ENCODE measurements around the gene SPATA18.

DNA sequence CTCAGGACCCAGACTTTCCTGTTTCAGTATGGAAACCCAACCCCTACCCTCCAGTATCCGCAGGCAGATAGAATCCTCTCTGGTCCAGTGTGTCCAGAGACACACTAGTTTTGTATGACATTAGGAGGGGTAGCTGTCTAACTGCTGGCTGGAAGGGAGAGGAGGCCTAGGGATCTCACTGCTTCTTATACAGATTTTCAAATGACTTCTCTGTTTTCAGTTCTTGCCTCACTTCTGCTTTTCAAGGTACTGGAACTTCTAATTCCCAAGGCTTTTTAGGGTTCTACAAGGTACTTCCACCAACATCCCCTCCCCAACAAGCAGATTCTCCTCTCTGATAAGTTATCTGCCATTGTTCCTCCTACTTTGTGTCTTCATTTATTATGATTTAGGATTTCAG lies 19.1 kb upstream of the SPATA18 start:
- TF ChIP-seq EZH2 (IDR thresholded peaks at IDR 0.05; ENCODE audit: insufficient read depth, poor library complexity, severe bottlenecking), result no peak
- TF ChIP-seq EZH2phosphoT487 (IDR thresholded peaks at IDR 0.05; ENCODE audit: insufficient read depth, low read depth), result no peak

All from GM23248 (cell line).